ENCODE results near the gene ICAM5.

DNA sequence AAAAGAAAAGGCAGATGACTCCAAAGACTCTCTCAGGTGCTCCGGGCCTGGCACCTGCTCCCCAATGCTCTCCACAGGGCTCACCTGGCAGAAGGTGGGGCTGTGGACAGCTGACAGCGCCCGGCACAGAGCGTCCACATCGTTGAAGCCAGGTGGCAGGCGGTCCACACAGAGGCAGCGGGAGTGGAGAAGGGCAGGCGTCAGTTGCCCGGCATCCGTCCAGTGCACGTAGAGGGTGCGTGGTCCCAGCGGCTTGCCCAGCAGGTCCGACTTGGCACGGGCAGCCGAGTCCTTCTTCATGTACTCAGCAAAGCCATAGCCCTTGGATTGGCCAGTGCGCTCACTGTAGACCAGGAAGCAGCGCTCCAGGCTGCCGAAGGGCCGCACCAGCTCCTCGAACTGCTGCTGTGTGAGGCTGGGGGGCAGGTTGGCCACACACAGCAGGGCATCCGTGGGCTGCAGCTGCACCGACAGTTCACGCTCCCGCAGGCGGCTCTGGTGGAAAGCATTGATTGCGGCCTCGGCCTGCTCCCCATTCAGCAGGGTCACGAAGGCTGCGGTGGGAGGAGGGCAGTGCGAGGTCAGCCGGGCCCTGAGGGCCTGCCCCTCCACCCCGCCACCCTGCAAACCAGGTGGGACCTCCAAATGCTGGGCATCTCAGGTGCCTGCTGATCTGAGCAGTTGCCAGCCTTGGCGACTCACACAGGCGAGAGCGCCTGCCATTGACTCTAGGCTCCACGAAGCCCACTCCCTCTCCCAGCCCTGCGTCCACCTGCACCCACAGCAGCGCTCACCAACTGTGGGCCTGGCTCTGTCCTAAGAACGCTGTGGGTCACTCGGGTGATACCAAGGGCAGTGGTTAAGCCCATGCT is 39.0 kb downstream of the ICAM5 start:
- TF ChIP-seq NFRKB (IDR thresholded peaks at IDR 0.05) = no peak
- no peak for TF ChIP-seq SUZ12 (IDR thresholded peaks at IDR 0.05)
- TF ChIP-seq BHLHE40 (IDR thresholded peaks at IDR 0.05; ENCODE audit: borderline replicate concordance) = no peak
- TF ChIP-seq, protein P1, sequence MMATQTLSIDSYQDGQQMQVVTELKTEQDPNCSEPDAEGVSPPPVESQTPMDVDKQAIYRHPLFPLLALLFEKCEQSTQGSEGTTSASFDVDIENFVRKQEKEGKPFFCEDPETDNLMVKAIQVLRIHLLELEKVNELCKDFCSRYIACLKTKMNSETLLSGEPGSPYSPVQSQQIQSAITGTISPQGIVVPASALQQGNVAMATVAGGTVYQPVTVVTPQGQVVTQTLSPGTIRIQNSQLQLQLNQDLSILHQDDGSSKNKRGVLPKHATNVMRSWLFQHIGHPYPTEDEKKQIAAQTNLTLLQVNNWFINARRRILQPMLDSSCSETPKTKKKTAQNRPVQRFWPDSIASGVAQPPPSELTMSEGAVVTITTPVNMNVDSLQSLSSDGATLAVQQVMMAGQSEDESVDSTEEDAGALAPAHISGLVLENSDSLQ (IDR thresholded peaks at IDR 0.05) = no peak
- no peak for TF ChIP-seq SP1 (IDR thresholded peaks at IDR 0.05)
- TF ChIP-seq FOXK2 (IDR thresholded peaks at IDR 0.05) = no peak
- no peak for TF ChIP-seq ELF4 (IDR thresholded peaks at IDR 0.05)
- TF ChIP-seq TARDBP (IDR thresholded peaks at IDR 0.05) = no peak
- no peak for TF ChIP-seq ZNF384 (IDR thresholded peaks at IDR 0.05)
- no peak for TF ChIP-seq ARNT (IDR thresholded peaks at IDR 0.05)
- TF ChIP-seq FOXA1 (IDR thresholded peaks at IDR 0.05) = no peak
- no peak for TF ChIP-seq L3MBTL2 (conservative IDR thresholded peaks at IDR 0.05)
- no peak for TF ChIP-seq FOXM1 (IDR thresholded peaks at IDR 0.05; ENCODE audit: borderline replicate concordance)

All from HEK293T (cell line).